HepG2 (cell line): ENCODE measurements around the gene PRM2. TPM values are rescaled to one million over a fixed set of nuclear protein-coding genes. Genes with fewer than 3 reads are reported as not detected.

Experiments
- ATAC-seq: fragments of 200-7000 bp; cut with Tn5 transposase; 3 replicates; pipeline ENCODE4 v1.9.1; 2020; ENCODE audit warnings: mild to moderate bottlenecking, moderate library complexity
- BruUV-seq: library from RNA; stranded (reverse); fragments of 400-500 nt; replicated peaks from 2 replicates; lab custom pipeline; 2021; lab: Mats Ljungman, UMichigan
- CTCF ChIA-PET: fragments of 300-600 bp; formaldehyde crosslinking; extraction: SDS; loops from one replicate; lab custom pipeline; 2021; ENCODE audit warnings: low total read pairs, inconsistent platforms, low intra/inter-chr PET ratio; lab: Yijun Ruan, JAX
- POLR2A ChIA-PET: fragments of 350-600 bp; sonication (Branson Sonifier 250); formaldehyde crosslinking; loops from one replicate; lab custom pipeline; 2020; ENCODE audit warnings: antibody characterized with exemption, inconsistent platforms; lab: Yijun Ruan, JAX
- DNase-seq: peaks from one replicate; pipeline ENCODE4 v3.0.0-alpha.2; 2015; ENCODE audit warnings: low spot score
- FAIRE-seq: peaks from 3 replicates; lab custom pipeline; 2011; peaks lifted over from hg19 to GRCh38; lab: Jason Lieb, UNC
- H2AFZ ChIP-seq: one replicate; pipeline ENCODE4 v1.6.1; 2011; ENCODE audit warnings: low read length, inconsistent platforms
- H3K27ac ChIP-seq: fragments of 300-600 bp; 3 replicates; pipeline ENCODE4 v1.8.0; 2011; ENCODE audit warnings: mixed run types, mild to moderate bottlenecking, mixed read lengths, low read length, inconsistent platforms; ENCODE audit not compliant: insufficient read depth; ENCODE audit errors: extremely low read length
- H3K27me3 ChIP-seq, 2 experiments: fragments of 200-600 bp in 1 of 2; 2 replicates in 1 of 2; 3 replicates in 1 of 2; pipeline versions ENCODE4 v1.6.0 to v1.8.0; 2011; ENCODE audit warnings: low read length in 2 of 2, mild to moderate bottlenecking in 2 of 2, moderate library complexity in 2 of 2, inconsistent platforms in 1 of 2; ENCODE audit not compliant: insufficient read depth in 2 of 2, control insufficient read depth in 1 of 2
- H3K36me3 ChIP-seq, 2 experiments: fragments of 200-600 bp in 1 of 2; replicated peaks in 1 of 2; 2 replicates in 1 of 2; 3 replicates in 1 of 2; pipeline versions ENCODE4 v1.5.1 to v1.8.0; 2011; ENCODE audit warnings: low read length in 2 of 2, inconsistent platforms in 1 of 2; ENCODE audit not compliant: insufficient read depth in 2 of 2, control insufficient read depth in 1 of 2
- H3K4me1 ChIP-seq: 2 replicates; pipeline ENCODE4 v1.5.1; 2012; ENCODE audit warnings: low read length, inconsistent platforms; ENCODE audit not compliant: insufficient read depth
- H3K4me2 ChIP-seq: 2 replicates; pipeline ENCODE4 v1.6.0; 2011; ENCODE audit warnings: low read depth, low read length, inconsistent platforms
- H3K4me3 ChIP-seq, 3 experiments: fragments of 200-600 bp in 1 of 3; sonication (generic), shearing (Covaris generic) in 1 of 3; replicated peaks in 1 of 3; 2 replicates each; pipeline ENCODE4 v1.5.1; 2011 to 2016; ENCODE audit warnings: low read length in 3 of 3, inconsistent platforms in 2 of 3, low read depth in 2 of 3, mild to moderate bottlenecking in 2 of 3, control low read depth in 1 of 3, mixed read lengths in 1 of 3; ENCODE audit not compliant: insufficient read depth in 1 of 3
- H3K79me2 ChIP-seq: one replicate; pipeline ENCODE4 v1.6.1; 2011; ENCODE audit warnings: low read length, inconsistent platforms; ENCODE audit not compliant: insufficient read depth
- H3K9ac ChIP-seq: 2 replicates; pipeline ENCODE4 v1.6.0; 2011; ENCODE audit warnings: mild to moderate bottlenecking, low read depth, low read length, inconsistent platforms; ENCODE audit not compliant: insufficient read depth
- H3K9me3 ChIP-seq: 2 replicates; pipeline ENCODE4 v1.5.1; 2012; ENCODE audit warnings: mild to moderate bottlenecking, low read length
- H4K20me1 ChIP-seq: 2 replicates; pipeline ENCODE4 v1.6.0; 2011; ENCODE audit warnings: inconsistent platforms, mild to moderate bottlenecking, low read length, moderate library complexity; ENCODE audit not compliant: insufficient read depth
- KAT7 ChIP-seq: IDR thresholded peaks from 2 replicates; pipeline ENCODE4 v1.6.1; 2018; ENCODE audit warnings: borderline replicate concordance, missing compliant biosample characterization
- MLLT10 ChIP-seq: sonication (generic); formaldehyde crosslinking; IDR thresholded peaks from 2 replicates; pipeline ENCODE4 v1.4.0; 2020; ENCODE audit warnings: missing genetic modification reagents
- POLR2AphosphoS2 ChIP-seq: IDR thresholded peaks from 2 replicates; pipeline ENCODE4 v1.6.1; 2011; ENCODE audit warnings: low read depth, low read length, improper control_type of control experiment
- RBAK ChIP-seq: sonication (generic); formaldehyde crosslinking; IDR thresholded peaks from 2 replicates; pipeline ENCODE4 v1.5.1; 2020; ENCODE audit warnings: mild to moderate bottlenecking, missing genetic modification reagents
- RFX1 ChIP-seq: fragments of 450-650 bp; IDR thresholded peaks from 2 replicates; pipeline ENCODE4 v1.6.1; 2017
- ZNF280D ChIP-seq: sonication (generic); formaldehyde crosslinking; IDR thresholded peaks from 2 replicates; pipeline ENCODE4 v1.5.1; 2020; ENCODE audit warnings: mild to moderate bottlenecking, missing genetic modification reagents
- ZNF407 ChIP-seq: sonication (generic); formaldehyde crosslinking; IDR thresholded peaks from one replicate; pipeline ENCODE4 v1.5.1; 2020; ENCODE audit warnings: mild to moderate bottlenecking, missing genetic modification reagents; ENCODE audit errors: not compliant biosample characterization
- ZNF713 ChIP-seq: sonication (generic); formaldehyde crosslinking; IDR thresholded peaks from 2 replicates; pipeline ENCODE4 v1.4.0; 2020; ENCODE audit warnings: mild to moderate bottlenecking, missing genetic modification reagents
- WGBS: methylation state at CpG from one replicate; pipeline ENCODE4 v1.1.6; 2017; ENCODE audit warnings: low lambda C conversion rate; 5-methylcytosine and 5-hydroxymethylcytosine counted together
- in situ Hi-C: cut with HindIII; loops from 2 replicates; pipeline ENCODE4 v1.10.0; 2017; ENCODE audit warnings: low pct_unique_long_range_greater_than_20kb; ENCODE audit not compliant: extremely low pct_ligation_motif_present
- intact Hi-C: fragments of 100-400 bp; cut with micrococcal nuclease; formaldehyde crosslinking; loops from one replicate; pipeline ENCODE4 v1.10.0; 2022; ENCODE audit not compliant: unreplicated experiment
- polyA plus RNA-seq, 8 experiments: library from polyadenylated mRNA; depleted of rRNA in 3 of 8; stranded (reverse) in 7 of 8; unstranded in 1 of 8; fragments of >200 nt; fragmentation: Illumina TruSeq in 4 of 8; extraction: Trizol in 4 of 8; gene quantifications; 2 replicates each; pipeline versions ENCODE4 v1.2.1 to v1.2.3, GENCODE V29; 2011 to 2016; ENCODE audit warnings: low read depth in 4 of 8, missing spikeins in 1 of 8, mixed read lengths in 1 of 8; ENCODE audit not compliant: insufficient read depth in 1 of 8
- total RNA-seq, 5 experiments: library from RNA; depleted of rRNA; stranded (reverse); fragments of >200 nt; fragmentation: Illumina TruSeq; extraction: Trizol; gene quantifications; 2 replicates each; pipeline ENCODE4 v1.2.3, GENCODE V29; 2016; ENCODE audit warnings: low read depth in 1 of 5
- TF ChIP-seq, protein P1 (sequence below): sonication (generic); formaldehyde crosslinking; IDR thresholded peaks from 2 replicates; pipeline ENCODE4 v1.8.0; 2023; ENCODE audit warnings: mild to moderate bottlenecking, missing genetic modification reagents

PRM2 gene
- total and polyA plus RNA-seq, 2 of the 13 experiments (the other 11 are each of a cell fraction or from before 2014, with no cell fraction given) = 0.54 TPM; not detected in 1

GRCh38 chr16:11308493-11309283 is 32.4 kb upstream of the PRM2 start:
- Histone ChIP-seq H3K27ac (peak overlapping the region; percentile 89), H3K9ac (peak overlapping the region; percentile 62), H3K4me1 (peaks cover 84% of the 10 kb centered on the region), H3K4me2 (peak overlapping the region; percentile 57), H3K36me3 (no peaks in the 10 kb centered on the region), H4K20me1 (no peaks in the 10 kb centered on the region), H3K4me3 (peak overlapping the region in 1 of 3 experiments; percentile 35; a peak in 1 of 6 replicates), H2AFZ (no peak overlapping the region), H3K27me3 (no peaks in the 10 kb centered on the region), H3K9me3 (no peaks in the 10 kb centered on the region), H3K79me2 (no peaks in the 10 kb centered on the region)
- DNase-seq = peak; percentile 87
- no peak for FAIRE-seq
- BruUV-seq = no TSS peak
- peak; percentile 39 for ATAC-seq
- 27% methylated on average over 6 of the region's 15 CpGs for WGBS
- ChIA-PET CTCF (no interaction called here), POLR2A (interaction anchor here (1.0 to 7.4 kb wide), 18 partner anchors 11 to 489 kb away, joined by 3 to 234 read pairs (median 6); partner anchors contain the start of genes PRM2, PRM3, SOCS1 and TNP2)
- intact Hi-C loops = no loop called here
- in situ Hi-C loops = no loop called here
- TF ChIP-seq RBAK (no peak), ZNF280D (CRISPR knock-in tag) (peak; percentile 60; the same call in 1 of the 2 replicates), ZNF407 (CRISPR knock-in tag) (peak; percentile 56), RFX1 (no peak), ZNF713 (CRISPR knock-in tag) (0 out of 2 replicates have a peak, but pooled peaks have one; percentile 33), KAT7 (peak; percentile 79; the same call in 1 of the 2 replicates), POLR2AphosphoS2 (no peak), MLLT10 (CRISPR knock-in tag) (no peak)
- TF ChIP-seq, protein P1, sequence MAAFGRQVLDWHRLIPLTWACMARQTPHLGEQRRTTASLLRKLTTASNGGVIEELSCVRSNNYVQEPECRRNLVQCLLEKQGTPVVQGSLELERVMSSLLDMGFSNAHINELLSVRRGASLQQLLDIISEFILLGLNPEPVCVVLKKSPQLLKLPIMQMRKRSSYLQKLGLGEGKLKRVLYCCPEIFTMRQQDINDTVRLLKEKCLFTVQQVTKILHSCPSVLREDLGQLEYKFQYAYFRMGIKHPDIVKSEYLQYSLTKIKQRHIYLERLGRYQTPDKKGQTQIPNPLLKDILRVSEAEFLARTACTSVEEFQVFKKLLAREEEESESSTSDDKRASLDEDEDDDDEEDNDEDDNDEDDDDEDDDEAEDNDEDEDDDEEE (CRISPR knock-in tag) = no peak; the same call in 1 of the 2 replicates
